HUES64 (cell line): ENCODE measurements around the gene MAPK8IP3. TPM values are rescaled to one million over a fixed set of nuclear protein-coding genes. Genes with fewer than 3 reads are reported as not detected.

Experiments
- H3K27ac ChIP-seq: 2 replicates; pipeline ENCODE4 v1.7.0; 2013; ENCODE audit warnings: low read depth, low read length, inconsistent platforms
- H3K27me3 ChIP-seq: 2 replicates; pipeline ENCODE4 v1.6.1; 2013; ENCODE audit warnings: mild to moderate bottlenecking, low read length; ENCODE audit not compliant: insufficient read depth
- H3K36me3 ChIP-seq: 2 replicates; pipeline ENCODE4 v1.6.1; 2013; ENCODE audit warnings: mild to moderate bottlenecking, low read length; ENCODE audit not compliant: insufficient read depth
- H3K4me1 ChIP-seq: 2 replicates; pipeline ENCODE4 v1.6.1; 2013; ENCODE audit warnings: mild to moderate bottlenecking, low read length, moderate library complexity; ENCODE audit not compliant: insufficient read depth
- H3K4me3 ChIP-seq: 2 replicates; pipeline ENCODE4 v1.5.1; 2013; ENCODE audit warnings: mild to moderate bottlenecking, low read length, moderate library complexity
- H3K9ac ChIP-seq: 2 replicates; pipeline ENCODE4 v1.6.1; 2013; ENCODE audit warnings: mild to moderate bottlenecking, low read depth, low read length
- H3K9me3 ChIP-seq: 2 replicates; pipeline ENCODE4 v1.6.1; 2013; ENCODE audit warnings: low read depth, low read length; ENCODE audit not compliant: insufficient read depth
- WGBS: fragments of 150-250, 120-280 bp; methylation state at CpG from one replicate; pipeline ENCODE4 v1.1.7; 2013; ENCODE audit warnings: missing lambda C conversion rate; 5-methylcytosine and 5-hydroxymethylcytosine counted together
- polyA plus RNA-seq, 2 experiments: library from polyadenylated mRNA; stranded (reverse); fragments of 50-300 nt; gene quantifications; one replicate each; pipeline ENCODE4 v1.2.3, GENCODE V29; 2013

The MAPK8IP3 gene, protein sequence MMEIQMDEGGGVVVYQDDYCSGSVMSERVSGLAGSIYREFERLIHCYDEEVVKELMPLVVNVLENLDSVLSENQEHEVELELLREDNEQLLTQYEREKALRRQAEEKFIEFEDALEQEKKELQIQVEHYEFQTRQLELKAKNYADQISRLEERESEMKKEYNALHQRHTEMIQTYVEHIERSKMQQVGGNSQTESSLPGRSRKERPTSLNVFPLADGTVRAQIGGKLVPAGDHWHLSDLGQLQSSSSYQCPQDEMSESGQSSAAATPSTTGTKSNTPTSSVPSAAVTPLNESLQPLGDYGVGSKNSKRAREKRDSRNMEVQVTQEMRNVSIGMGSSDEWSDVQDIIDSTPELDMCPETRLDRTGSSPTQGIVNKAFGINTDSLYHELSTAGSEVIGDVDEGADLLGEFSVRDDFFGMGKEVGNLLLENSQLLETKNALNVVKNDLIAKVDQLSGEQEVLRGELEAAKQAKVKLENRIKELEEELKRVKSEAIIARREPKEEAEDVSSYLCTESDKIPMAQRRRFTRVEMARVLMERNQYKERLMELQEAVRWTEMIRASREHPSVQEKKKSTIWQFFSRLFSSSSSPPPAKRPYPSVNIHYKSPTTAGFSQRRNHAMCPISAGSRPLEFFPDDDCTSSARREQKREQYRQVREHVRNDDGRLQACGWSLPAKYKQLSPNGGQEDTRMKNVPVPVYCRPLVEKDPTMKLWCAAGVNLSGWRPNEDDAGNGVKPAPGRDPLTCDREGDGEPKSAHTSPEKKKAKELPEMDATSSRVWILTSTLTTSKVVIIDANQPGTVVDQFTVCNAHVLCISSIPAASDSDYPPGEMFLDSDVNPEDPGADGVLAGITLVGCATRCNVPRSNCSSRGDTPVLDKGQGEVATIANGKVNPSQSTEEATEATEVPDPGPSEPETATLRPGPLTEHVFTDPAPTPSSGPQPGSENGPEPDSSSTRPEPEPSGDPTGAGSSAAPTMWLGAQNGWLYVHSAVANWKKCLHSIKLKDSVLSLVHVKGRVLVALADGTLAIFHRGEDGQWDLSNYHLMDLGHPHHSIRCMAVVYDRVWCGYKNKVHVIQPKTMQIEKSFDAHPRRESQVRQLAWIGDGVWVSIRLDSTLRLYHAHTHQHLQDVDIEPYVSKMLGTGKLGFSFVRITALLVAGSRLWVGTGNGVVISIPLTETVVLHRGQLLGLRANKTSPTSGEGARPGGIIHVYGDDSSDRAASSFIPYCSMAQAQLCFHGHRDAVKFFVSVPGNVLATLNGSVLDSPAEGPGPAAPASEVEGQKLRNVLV (N-terminal part only)
- polyA plus RNA-seq (2013, experiment 1 of 2): 21.7 TPM
- 25.0 TPM for polyA plus RNA-seq (2013, experiment 2 of 2)

DNA sequence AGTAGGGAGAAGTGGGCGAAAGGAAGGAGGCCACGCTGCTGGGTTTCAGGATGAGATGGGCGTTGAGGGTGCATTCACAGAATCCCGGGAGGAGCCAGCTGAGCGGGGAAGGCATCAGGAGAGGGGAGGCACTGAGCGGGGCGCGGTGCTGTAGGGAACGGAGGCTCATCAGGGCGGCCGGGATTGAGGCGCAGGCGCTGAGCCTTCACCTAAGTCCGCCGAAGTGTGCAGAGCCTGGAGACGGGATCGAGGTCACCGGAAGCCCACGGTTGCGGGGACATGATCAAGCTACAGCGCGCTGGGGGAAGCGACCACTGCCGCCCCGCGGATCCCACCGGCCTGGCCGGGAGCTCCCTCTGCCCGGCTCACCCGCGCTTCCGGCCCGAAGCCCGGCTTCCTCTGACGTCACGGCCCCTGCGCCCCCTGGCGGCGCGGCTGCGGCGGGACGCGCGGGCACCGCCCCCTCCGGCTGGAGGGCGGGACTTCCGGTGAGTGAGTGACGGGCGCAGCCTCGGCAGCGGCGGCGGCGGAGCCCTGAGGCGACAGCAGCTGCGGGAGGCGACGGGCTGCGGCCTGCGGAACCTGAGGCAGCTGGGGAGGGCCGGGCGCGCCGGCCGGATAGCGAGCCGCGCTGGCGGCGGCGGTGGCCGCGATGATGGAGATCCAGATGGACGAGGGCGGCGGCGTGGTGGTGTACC, at the start of gene MAPK8IP3:
Gene MAPK8IP3, plus strand, starts transcription at position 508 of the 698 bp plus-strand sequence. Its CDS starts 145 bp downstream, at position 653.
- Histone ChIP-seq H3K4me1 (0 out of 2 replicates have a peak, but pooled peaks cover 9% of the 10 kb centered on the region), H3K9me3 (no peaks in the 10 kb centered on the region), H3K4me3 (peak within 1 kb of the TSS; percentile 95), H3K27ac (peak within 1 kb of the TSS; percentile 90), H3K9ac (peak within 1 kb of the TSS; percentile 87), H3K36me3 (peaks cover 22% of the 10 kb centered on the region), H3K27me3 (no peaks in the 10 kb centered on the region)
- WGBS: under 1% methylated on average over 79 of the region's 79 CpGs

DNA sequence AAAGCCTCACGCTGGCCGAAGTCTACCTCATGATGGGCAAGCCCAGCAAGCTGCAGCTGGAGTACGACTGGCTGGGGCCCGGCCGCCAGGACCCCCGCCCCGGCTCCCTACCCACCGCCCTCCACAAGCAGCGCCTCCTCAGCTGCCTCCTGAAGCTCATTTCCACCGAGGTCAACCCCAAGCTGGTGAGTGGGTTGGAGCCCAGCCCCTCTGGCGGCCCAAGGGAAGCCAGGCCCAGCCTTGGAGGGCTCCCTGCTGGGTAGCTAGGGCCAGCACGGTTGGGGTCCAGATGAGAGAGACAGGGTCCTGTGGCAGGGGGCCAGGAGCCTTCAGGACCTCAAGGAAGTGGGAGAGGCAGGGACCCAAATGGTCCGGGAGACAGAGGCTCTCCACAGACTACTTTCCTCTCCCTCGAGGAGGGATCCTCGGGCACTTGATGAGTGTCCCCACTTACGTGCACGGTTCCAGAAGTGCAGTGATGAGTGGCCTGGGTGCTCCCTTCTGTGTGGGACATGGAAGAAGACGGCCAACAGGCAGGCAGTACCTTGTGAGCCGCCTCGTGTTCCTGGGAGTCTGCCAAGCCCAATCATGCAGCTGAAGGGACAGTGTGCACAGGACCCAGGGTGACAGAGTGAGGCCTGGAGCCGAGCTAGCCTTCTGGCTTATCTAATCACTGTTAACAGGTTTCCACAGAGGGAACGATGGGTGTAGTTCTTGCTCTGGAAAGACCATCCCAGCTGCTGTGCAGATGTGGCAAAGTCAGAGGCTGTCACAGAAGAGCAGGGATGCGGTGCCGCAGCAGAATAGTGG, 49.0 kb upstream of the MAPK8IP3 start:
- H3K27me3 ChIP-seq: no peaks in the 10 kb centered on the region
- WGBS: 94% methylated on average over 24 of the region's 24 CpGs
- H3K9ac ChIP-seq: no peak overlapping the region
- H3K4me1 ChIP-seq: no peaks in the 10 kb centered on the region
- peaks cover 68% of the 10 kb centered on the region for H3K36me3 ChIP-seq
- no peaks in the 10 kb centered on the region for H3K9me3 ChIP-seq
- no peak overlapping the region for H3K27ac ChIP-seq
- H3K4me3 ChIP-seq: no peak overlapping the region

DNA sequence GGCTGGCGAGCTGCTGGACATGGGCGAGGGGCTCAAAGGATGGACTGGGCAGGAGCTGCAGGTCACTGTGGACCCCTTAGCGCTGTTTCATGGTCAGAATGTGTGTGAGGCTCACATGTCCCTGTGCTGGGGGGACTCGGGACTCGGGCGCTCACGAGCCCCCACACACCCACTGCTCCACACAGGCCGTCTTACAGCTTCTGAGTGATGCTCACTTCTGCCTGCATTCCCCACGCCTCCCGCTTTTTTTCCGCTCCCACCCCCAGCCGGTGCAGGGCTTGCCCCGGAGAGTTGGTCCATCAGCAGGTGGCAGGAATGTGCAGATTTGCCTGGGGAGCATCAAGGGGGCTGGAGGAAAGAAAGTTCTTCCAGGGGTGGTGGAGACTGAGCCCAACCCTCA, 48.2 kb upstream of the MAPK8IP3 start:
- no peak overlapping the region for H3K9ac ChIP-seq
- H3K9me3 ChIP-seq: no peaks in the 10 kb centered on the region
- peaks cover 68% of the 10 kb centered on the region for H3K36me3 ChIP-seq
- no peak overlapping the region for H3K27ac ChIP-seq
- no peak overlapping the region for H3K4me3 ChIP-seq
- no peaks in the 10 kb centered on the region for H3K27me3 ChIP-seq
- WGBS: 95% methylated on average over 13 of the region's 13 CpGs
- no peaks in the 10 kb centered on the region for H3K4me1 ChIP-seq

DNA sequence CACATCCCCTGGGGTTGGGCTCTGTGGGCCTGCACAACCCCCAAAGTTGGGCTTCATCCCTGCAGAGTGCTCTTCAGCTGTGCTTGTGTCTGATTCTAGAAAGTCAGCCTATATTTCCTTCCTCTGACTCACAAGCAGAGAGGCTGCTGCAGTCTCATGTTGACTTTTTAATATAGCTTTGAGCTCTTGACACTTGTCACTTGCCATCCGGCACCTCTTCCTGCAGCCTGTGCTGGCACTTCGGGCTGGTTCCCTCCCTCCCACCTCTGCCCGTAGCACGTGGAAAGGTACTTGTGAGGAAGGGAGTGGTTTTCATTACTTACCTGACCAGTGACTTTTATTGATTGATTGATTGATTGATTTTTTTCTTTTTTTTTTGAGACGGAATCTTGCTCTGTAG, 47.0 kb upstream of the MAPK8IP3 start:
- Histone ChIP-seq H3K9me3 (no peaks in the 10 kb centered on the region), H3K4me3 (no peak overlapping the region), H3K36me3 (peaks cover 73% of the 10 kb centered on the region), H3K27me3 (no peaks in the 10 kb centered on the region), H3K4me1 (no peaks in the 10 kb centered on the region), H3K9ac (no peak overlapping the region), H3K27ac (no peak overlapping the region)
- 96% methylated on average over 4 of the region's 5 CpGs for WGBS

DNA sequence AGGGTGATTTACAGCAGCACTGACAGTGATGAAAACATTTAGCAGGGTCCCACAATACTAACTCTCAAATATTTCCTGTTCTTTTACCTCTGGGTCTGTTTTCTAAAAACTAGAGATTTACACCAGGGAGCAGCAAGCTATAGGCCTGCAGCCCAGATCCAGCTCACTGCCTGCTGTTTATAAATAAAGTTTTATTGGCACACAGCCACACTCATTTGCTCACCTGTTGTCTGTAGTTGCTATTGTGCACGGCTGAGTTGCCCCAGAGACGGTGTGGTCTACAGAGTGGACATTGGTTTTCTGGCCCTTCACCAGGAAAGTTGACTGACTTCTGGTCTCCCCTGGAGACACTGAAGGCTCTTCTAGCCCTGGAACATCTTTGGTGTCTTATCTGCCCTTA, 44.2 kb upstream of the MAPK8IP3 start:
- no peak overlapping the region for H3K4me3 ChIP-seq
- H3K4me1 ChIP-seq: no peaks in the 10 kb centered on the region
- no peaks in the 10 kb centered on the region for H3K9me3 ChIP-seq
- H3K27me3 ChIP-seq: no peaks in the 10 kb centered on the region
- no peak overlapping the region for H3K27ac ChIP-seq
- 100% methylated on average over 2 of the region's 2 CpGs for WGBS
- H3K9ac ChIP-seq: no peak overlapping the region
- H3K36me3 ChIP-seq: peaks cover 77% of the 10 kb centered on the region

DNA sequence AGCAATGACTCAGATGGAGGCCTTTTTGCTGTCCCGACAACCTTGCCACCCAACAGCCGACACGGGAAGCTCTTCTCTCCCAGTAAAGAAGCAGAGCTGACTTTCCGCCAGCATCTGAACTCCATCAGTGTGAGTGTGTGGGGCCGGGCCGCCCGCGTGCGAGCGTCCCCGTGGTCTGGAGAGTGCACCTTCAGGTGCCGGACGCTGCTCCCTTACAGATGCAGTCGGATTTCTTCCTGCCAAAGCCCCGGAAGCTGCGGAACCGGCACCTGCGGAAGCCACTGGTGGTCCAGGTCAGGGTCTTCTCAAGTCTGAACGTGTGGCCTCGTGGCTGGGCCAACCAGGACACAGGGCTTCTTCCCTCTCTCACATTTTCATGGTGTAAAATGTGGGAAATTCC, 43.5 kb upstream of the MAPK8IP3 start:
- no peak overlapping the region for H3K9ac ChIP-seq
- no peaks in the 10 kb centered on the region for H3K9me3 ChIP-seq
- no peaks in the 10 kb centered on the region for H3K4me1 ChIP-seq
- 97% methylated on average over 20 of the region's 20 CpGs for WGBS
- no peak overlapping the region for H3K4me3 ChIP-seq
- peaks cover 77% of the 10 kb centered on the region for H3K36me3 ChIP-seq
- no peak overlapping the region for H3K27ac ChIP-seq
- H3K27me3 ChIP-seq: no peaks in the 10 kb centered on the region

DNA sequence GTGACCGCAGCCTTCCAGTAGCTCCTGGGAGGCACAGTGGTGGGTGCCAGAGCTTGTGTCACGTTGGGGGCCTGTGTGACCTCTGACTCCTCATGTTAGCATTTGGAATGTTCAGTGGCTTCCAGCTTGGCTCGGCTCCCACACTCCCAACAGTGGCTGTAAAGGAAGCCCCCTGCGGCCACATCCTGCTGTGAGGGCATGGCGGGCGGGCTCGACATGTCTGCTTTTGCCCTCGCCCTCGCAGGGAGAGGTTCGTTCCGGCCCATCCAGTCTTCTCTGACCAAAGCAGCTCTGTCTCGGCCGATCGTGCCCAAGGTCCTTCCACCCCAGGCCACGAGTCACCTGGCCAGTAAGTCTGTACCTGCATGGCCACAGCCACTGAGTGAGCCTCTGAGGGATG, 40.2 kb upstream of the MAPK8IP3 start:
- peaks cover 89% of the 10 kb centered on the region for H3K36me3 ChIP-seq
- 93% methylated on average over 15 of the region's 15 CpGs for WGBS
- no peaks in the 10 kb centered on the region for H3K27me3 ChIP-seq
- H3K9me3 ChIP-seq: no peaks in the 10 kb centered on the region
- no peak overlapping the region for H3K4me3 ChIP-seq
- H3K4me1 ChIP-seq: no peaks in the 10 kb centered on the region
- H3K9ac ChIP-seq: no peak overlapping the region
- no peak overlapping the region for H3K27ac ChIP-seq

DNA sequence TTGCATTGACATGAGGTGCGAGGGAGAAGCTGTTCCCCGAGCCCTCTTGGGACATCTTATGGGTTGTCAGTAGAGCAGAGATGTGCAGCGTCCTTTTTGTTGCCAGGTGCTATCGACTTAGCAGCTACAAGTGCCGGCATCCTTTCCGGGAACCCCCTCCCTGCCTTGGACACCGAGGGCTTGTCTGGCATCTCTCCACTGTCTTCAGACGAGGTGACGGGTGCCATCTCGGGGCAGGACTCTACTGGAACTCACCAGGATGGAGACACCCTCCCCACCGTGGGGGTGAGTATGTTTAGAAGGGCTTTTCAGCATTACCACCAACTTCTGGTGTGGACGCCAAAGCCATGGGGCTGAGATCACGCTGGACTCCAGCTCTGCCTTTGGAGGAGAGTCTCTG, 39.7 kb upstream of the MAPK8IP3 start:
- 96% methylated on average over 13 of the region's 13 CpGs for WGBS
- H3K27ac ChIP-seq: no peak overlapping the region
- no peaks in the 10 kb centered on the region for H3K27me3 ChIP-seq

DNA sequence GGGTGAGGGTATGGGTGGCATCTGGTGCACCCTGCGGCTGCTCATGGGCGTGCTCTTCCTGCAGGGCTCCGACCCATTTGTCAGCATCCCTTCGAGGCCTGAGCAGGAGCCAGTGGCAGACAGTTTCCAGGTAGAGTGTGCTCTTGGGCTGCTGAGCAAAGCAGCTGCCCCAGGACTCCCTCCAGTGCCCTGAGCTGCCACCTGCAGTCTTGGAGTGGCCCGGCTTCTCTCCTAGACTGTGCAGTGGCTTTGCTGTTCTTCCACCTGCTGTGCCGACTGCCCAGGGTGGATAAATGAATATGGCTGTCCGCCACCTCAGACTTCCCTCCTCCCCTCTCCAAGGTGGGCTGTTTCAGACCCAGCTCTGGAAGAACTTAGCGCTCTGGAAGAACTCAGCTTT, 38.7 kb upstream of the MAPK8IP3 start:
- Histone ChIP-seq H3K36me3 (peaks cover 94% of the 10 kb centered on the region), H3K4me1 (no peaks in the 10 kb centered on the region), H3K27me3 (no peaks in the 10 kb centered on the region), H3K4me3 (no peak overlapping the region), H3K9me3 (no peaks in the 10 kb centered on the region), H3K27ac (no peak overlapping the region), H3K9ac (no peak overlapping the region)
- 96% methylated on average over 8 of the region's 8 CpGs for WGBS

More for the DNA sequence above, 39.7 kb upstream of the MAPK8IP3 start:
- Histone ChIP-seq H3K9me3 (no peaks in the 10 kb centered on the region), H3K36me3 (peaks cover 92% of the 10 kb centered on the region), H3K4me1 (no peaks in the 10 kb centered on the region), H3K9ac (no peak overlapping the region), H3K4me3 (no peak overlapping the region)

DNA sequence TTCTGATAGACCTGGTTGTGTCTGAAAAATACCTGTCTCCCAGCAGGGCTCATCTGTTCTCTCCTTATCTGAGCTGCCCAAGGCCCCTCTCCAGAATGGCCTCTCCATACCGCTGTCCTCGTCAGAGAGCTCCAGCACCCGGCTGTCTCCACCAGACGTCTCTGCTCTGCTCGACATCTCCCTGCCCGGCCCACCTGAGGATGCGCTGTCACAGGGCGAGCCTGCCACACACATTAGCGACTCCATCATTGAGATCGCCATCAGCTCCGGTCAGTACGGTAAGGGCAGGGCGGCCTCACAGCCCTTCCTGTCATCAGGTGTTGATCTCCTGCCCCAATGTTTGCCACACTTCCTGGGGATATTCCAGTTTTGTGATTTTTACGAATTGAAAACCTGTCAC, 38.1 kb upstream of the MAPK8IP3 start:
- WGBS: 96% methylated on average over 14 of the region's 14 CpGs
- Histone ChIP-seq H3K9ac (no peak overlapping the region), H3K27ac (no peak overlapping the region), H3K4me1 (no peaks in the 10 kb centered on the region), H3K4me3 (no peak overlapping the region), H3K36me3 (peaks cover 94% of the 10 kb centered on the region), H3K27me3 (no peaks in the 10 kb centered on the region), H3K9me3 (no peaks in the 10 kb centered on the region)
